Adrenal gland (tissue), 12 donors: Measurements from ENCODE around the gene RUNDC1. TPM values are rescaled to one million over a fixed set of nuclear protein-coding genes. Genes with fewer than 3 reads are reported as not detected.

ENCODE experiments used
- DNase-seq, 7 donors: peaks; one replicate each; pipeline ENCODE4 v3.0.0-alpha.2; 2019 to 2020
- H3K27ac ChIP-seq, 5 donors: fragments of 200-600 bp; sonication (generic) in 4 of 5; 1 replicate in 3 of 5; 2 replicates in 2 of 5; pipeline versions ENCODE4 v1.5.1 to v1.8.0; 2016 to 2020; ENCODE audit warnings: mild to moderate bottlenecking in 1 of 5
- H3K27me3 ChIP-seq: fragments of 200-600 bp; 2 replicates; pipeline ENCODE4 v1.8.0; 2021
- H3K36me3 ChIP-seq, 2 donors: fragments of 200-600 bp; replicated peaks in 1 of 2; 1 replicate in 1 of 2; 2 replicates in 1 of 2; pipeline versions ENCODE4 v1.5.1 to v1.8.0; 2018 to 2022
- H3K4me1 ChIP-seq, 2 donors: fragments of 200-600 bp; replicated peaks in 1 of 2; 1 replicate in 1 of 2; 2 replicates in 1 of 2; pipeline versions ENCODE4 v1.5.1 to v1.8.0; 2018 to 2021
- H3K4me3 ChIP-seq, 4 donors: fragments of 200-600 bp; sonication (generic) in 3 of 4; one replicate each; pipeline ENCODE4 v1.5.1; 2016 to 2018
- H3K9me3 ChIP-seq, 3 donors: fragments of 200-600 bp; sonication (generic) in 1 of 3; replicated peaks in 1 of 3; 1 replicate in 2 of 3; 2 replicates in 1 of 3; pipeline versions ENCODE4 v1.5.1 to v1.8.0; 2016 to 2021
- CTCF ChIP-seq, 6 experiments: fragments of 450-650 bp in 4 of 6; fragments of 200-600 bp in 2 of 6; sonication (generic) in 1 of 6; IDR thresholded peaks; 1 replicate in 5 of 6; 2 replicates in 1 of 6; pipeline versions ENCODE4 v1.5.1 to v1.8.0; 2016 to 2021; ENCODE audit warnings: antibody characterized with exemption in 6 of 6, mild to moderate bottlenecking in 2 of 6, moderate library complexity in 1 of 6
- POLR2A ChIP-seq, 2 donors: fragments of 450-650 bp; IDR thresholded peaks; one replicate each; pipeline ENCODE4 v1.6.1; 2017; ENCODE audit warnings: antibody characterized with exemption in 2 of 2, mild to moderate bottlenecking in 2 of 2, moderate library complexity in 1 of 2
- WGBS, 4 donors: extraction: QIAGEN DNeasy Blood & Tissue Kit in 2 of 4; methylation state at CpG; one replicate each; pipeline versions ENCODE4 v1.1.5 to v1.1.7; 2013 to 2017; 5-methylcytosine and 5-hydroxymethylcytosine counted together
- intact Hi-C, 2 donors: fragments of 100-400 bp; cut with DNase I; formaldehyde crosslinking; loops; one replicate each; pipeline versions ENCODE4 v1.14.1 to v1.15.0; 2022 to 2023
- polyA plus RNA-seq, 3 donors: library from polyadenylated mRNA; stranded (reverse); fragments of 200-250 nt in 2 of 3; fragments of 350-450 nt in 1 of 3; fragmentation: Illumina TruSeq in 1 of 3; extraction: RNeasy Lipid Tissue Mini Kit (QIAGEN cat#74804) in 1 of 3; gene quantifications; one replicate each; pipeline ENCODE4 v1.2.3, GENCODE V29; 2013 to 2014
- total RNA-seq, 9 donors: library from RNA; depleted of rRNA in 4 of 9; stranded (reverse); fragments of >200 nt in 4 of 9; fragments of 120-200 nt in 1 of 9; fragmentation: NEBNext Ultra II Directional in 1 of 9; extraction: Animal tissue kit (Norgen Biotek cat#: 25700) in 1 of 9; gene quantifications; one replicate each; pipeline versions ENCODE4 v1.1.0 to v1.2.4, GENCODE V29; 2013 to 2023
- donor health status: healthy with polysubstance abuse.
- donor health status: Bipolar disorder and iron deficiency.
- donor health status: DM: yes; HTN: yes; CAD: no.
- donor health status: DM: no; HTN: no; CAD: no.
- donor health status: DM: no; HTN: no; CAD: no.
- donor health status: DM: yes; HTN: yes; CAD: no.

Gene RUNDC1
- total and polyA plus RNA-seq, 12 donors, result 7.6 to 29.7 (median 17.1) TPM

GRCh38 chr17:42946812-42947211 is 33.6 kb upstream of the RUNDC1 start:
- intact Hi-C loops, result no loop called here
- 91 to 95% (median 92%) methylated on average over 1 of the region's 1 CpG for WGBS, 4 donors
- TF ChIP-seq CTCF (IDR thresholded peaks at IDR 0.05), result no peak
- TF ChIP-seq POLR2A (IDR thresholded peaks at IDR 0.05), result no peak
- Histone ChIP-seq H3K4me1 (no peaks in the 10 kb centered on the region), H3K36me3 (peaks cover 0 to 17% of the 10 kb centered on the region in 2 donors), H3K27ac (no peak overlapping the region), H3K4me3 (no peak overlapping the region), H3K27me3 (no peaks in the 10 kb centered on the region), H3K9me3 (no peaks in the 10 kb centered on the region)
- no peak for DNase-seq

- Histone ChIP-seq H3K4me1 (no peaks in the 10 kb centered on the region), H3K9me3 (no peaks in the 10 kb centered on the region), H3K27me3 (no peaks in the 10 kb centered on the region), H3K36me3 (peaks cover 0 to 51% of the 10 kb centered on the region in 2 donors), H3K4me3 (no peak overlapping the region), H3K27ac (no peak overlapping the region)
- WGBS, 4 donors, result 92 to 93% (median 93%) methylated on average over 13 of the region's 13 CpGs
- TF ChIP-seq POLR2A (IDR thresholded peaks at IDR 0.05) (no peak), CTCF (IDR thresholded peaks at IDR 0.05) (no peak)
- no peak for DNase-seq
- intact Hi-C loops, result no loop called here
These were observed 30.2 kb upstream of the RUNDC1 start for GRCh38 chr17:42950044-42950783.

GRCh38 chr17:42953669-42954068 is 26.7 kb upstream of the RUNDC1 start:
- Histone ChIP-seq H3K36me3 (peaks cover 0 to 78% of the 10 kb centered on the region in 2 donors), H3K27me3 (no peaks in the 10 kb centered on the region), H3K9me3 (no peaks in the 10 kb centered on the region), H3K4me1 (no peaks in the 10 kb centered on the region), H3K4me3 (no peak overlapping the region), H3K27ac (no peak overlapping the region)
- DNase-seq, result peak in 1 of 7 donors; percentile 16
- intact Hi-C loops, result no loop called here
- no peak for TF ChIP-seq CTCF (IDR thresholded peaks at IDR 0.05)
- WGBS, 4 donors, result 50 to 100% (median 83%) methylated on average over 1 of the region's 1 CpG

- H3K4me3 ChIP-seq, result peak within 1 kb of the TSS; percentile 18 to 70 (median 57)
- intact Hi-C loops, result no loop called here
- WGBS, 4 donors, result 1 to 4% (median 2%) methylated on average over 27 to 43 of the region's 43 CpGs
- H3K36me3 ChIP-seq, result peaks cover 0 to 32% of the 10 kb centered on the region in 2 donors
- peaks cover 0 to 6% of the 10 kb centered on the region in 2 donors for H3K4me1 ChIP-seq
- H3K27ac ChIP-seq, result peak within 1 kb of the TSS in 4 of 5 donors; percentile 61 to 86 (median 84)
- no peaks in the 10 kb centered on the region for H3K27me3 ChIP-seq
- peak; percentile 91 to 97 (median 93) for DNase-seq
- H3K9me3 ChIP-seq, result no peaks in the 10 kb centered on the region
- TF ChIP-seq POLR2A (IDR thresholded peaks at IDR 0.05), result peak; percentile 63 to 79
- TF ChIP-seq CTCF (IDR thresholded peaks at IDR 0.05), result peak in 2 of 6 experiments; percentile 7 to 22
These were observed 16.0 kb upstream of the RUNDC1 start, which contains the start of gene AARSD1 for GRCh38 chr17:42964161-42964932. AARSD1 (minus strand) TSS chr17:42964454; CDS start chr17:42964440, 14 bp downstream.
